GM18526 (cell line): ENCODE measurements around the gene ZNF354C.

ENCODE experiments used
- POLR2A ChIP-seq: IDR thresholded peaks from 3 replicates; pipeline ENCODE4 v1.6.1; 2011; ENCODE audit not compliant: insufficient read length; ENCODE audit errors: extremely low read depth

ZNF354C gene

DNA sequence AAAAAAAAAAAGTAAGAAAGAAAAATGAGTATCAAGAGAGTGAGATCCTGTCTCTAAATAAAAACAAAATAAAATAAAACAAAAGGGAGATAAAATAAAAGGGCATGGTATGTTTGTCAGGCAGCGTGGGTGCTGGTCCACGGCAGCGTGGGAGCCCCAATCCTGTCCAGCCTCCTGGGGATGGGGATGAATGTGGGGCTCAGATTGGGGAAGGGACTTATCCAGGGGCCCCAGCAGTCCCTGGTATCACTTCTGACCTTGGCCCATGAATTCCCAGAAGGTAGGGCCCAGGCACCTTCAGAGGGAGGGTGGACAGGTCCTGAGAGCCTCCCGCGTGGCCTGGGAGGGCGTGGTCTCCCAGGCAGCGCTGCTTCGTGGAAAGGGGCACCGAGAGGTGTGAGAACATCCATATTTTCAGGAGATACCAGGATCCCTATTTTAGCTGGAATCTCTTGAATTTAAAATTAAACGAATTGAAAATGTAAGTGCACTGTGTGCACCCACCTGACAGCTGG lies 71.2 kb downstream of the ZNF354C start:
- TF ChIP-seq POLR2A, result no peak

DNA sequence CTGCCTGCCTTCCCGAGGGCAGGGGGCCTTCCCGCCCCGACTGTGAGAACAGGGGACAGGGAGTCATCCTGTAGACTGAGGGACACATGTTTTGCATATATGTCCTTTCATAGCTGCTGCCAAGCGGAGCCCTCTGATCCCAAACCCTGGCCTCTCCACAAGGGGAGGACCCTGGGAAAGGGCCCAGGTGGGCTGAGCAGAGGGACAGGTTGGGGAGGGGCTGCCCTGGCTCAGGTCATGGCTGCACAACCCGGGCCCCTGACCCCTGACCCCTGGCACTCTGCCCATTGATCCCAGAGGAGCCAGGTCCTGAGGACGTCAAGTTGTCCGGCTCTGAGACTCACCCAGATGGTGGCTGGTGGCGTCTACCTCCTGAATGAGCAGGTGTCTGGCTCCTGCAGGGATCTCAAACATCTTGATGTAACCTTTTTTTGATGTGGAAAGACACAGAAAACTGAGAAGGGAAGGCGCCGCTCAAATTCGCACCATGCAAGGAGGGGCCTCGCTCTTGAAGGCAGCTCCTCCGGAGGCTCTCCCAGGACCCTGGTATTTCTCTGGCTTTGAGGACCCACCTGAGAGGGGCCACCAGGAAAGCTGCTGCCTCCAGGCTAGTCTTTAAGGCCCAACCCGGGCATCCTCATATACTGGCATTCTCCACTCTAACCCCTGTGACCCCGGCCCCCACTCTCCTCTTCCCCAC lies 71.9 kb downstream of the ZNF354C start:
- no peak for TF ChIP-seq POLR2A

- TF ChIP-seq POLR2A, result no peak
Observed at GRCh38 chr5:179132586-179133355, 72.6 kb downstream of the ZNF354C start.
